Mucosa of descending colon (tissue), 3 donors: ENCODE data around the gene RNASE8. TPM values are rescaled to one million over a fixed set of nuclear protein-coding genes. Genes with fewer than 3 reads are reported as not detected.

Experiments used
- ATAC-seq: fragments of 200-7000 bp; cut with Tn5 transposase; one replicate; pipeline ENCODE4 v1.9.1; 2020; ENCODE audit warnings: mild to moderate bottlenecking, moderate library complexity
- DNase-seq, 3 donors: peaks; one replicate each; pipeline ENCODE4 v3.0.0-alpha.2; 2020
- H3K36me3 ChIP-seq: fragments of 200-600 bp; one replicate; pipeline ENCODE4 v1.8.0; 2021; ENCODE audit warnings: low read depth, mild to moderate bottlenecking
- H3K4me1 ChIP-seq: fragments of 200-600 bp; one replicate; pipeline ENCODE4 v1.8.0; 2021; ENCODE audit warnings: low read depth, mild to moderate bottlenecking
- H3K4me3 ChIP-seq: fragments of 200-600 bp; one replicate; pipeline ENCODE4 v1.8.0; 2021; ENCODE audit warnings: mild to moderate bottlenecking
- H3K9me3 ChIP-seq: fragments of 200-600 bp; one replicate; pipeline ENCODE4 v1.8.0; 2021; ENCODE audit warnings: mild to moderate bottlenecking
- CTCF ChIP-seq: fragments of 200-600 bp; IDR thresholded peaks from one replicate; pipeline ENCODE4 v1.8.0; 2022; ENCODE audit warnings: antibody characterized with exemption, mild to moderate bottlenecking
- intact Hi-C, 2 donors: fragments of 100-400 bp; cut with DNase I in 1 of 2; cut with micrococcal nuclease in 1 of 2; formaldehyde crosslinking; loops; one replicate each; pipeline versions ENCODE4 v1.11.0 to v1.11.1; 2022; cut with DNase I, micrococcal nuclease
- total RNA-seq, 3 donors: library from RNA; stranded (reverse); fragmentation: NEBNext Ultra II Directional in 2 of 3; extraction: Animal tissue kit (Norgen Biotek cat#: 25700) in 2 of 3; gene quantifications; one replicate each; pipeline versions ENCODE4 v1.2.1 to v1.2.4, GENCODE V29; 2021 to 2023
- donor health status: DM: no; HTN: no; CAD: no; lungs with moderate emphysema.
- donor health status: DM: no; HTN: no; CAD: no.
- donor health status: DM: no; HTN: yes; CAD: no.

RNASE8 gene
- total RNA-seq, 3 donors from 2014 or later, result not detected

GRCh38 chr14:21078726-21079125 is 21.1 kb downstream of the RNASE8 start:
- H3K4me1 ChIP-seq, result no peaks in the 10 kb centered on the region
- no peak for TF ChIP-seq CTCF
- peaks cover 6% of the 10 kb centered on the region for H3K36me3 ChIP-seq
- no peak overlapping the region for H3K4me3 ChIP-seq
- no peaks in the 10 kb centered on the region for H3K9me3 ChIP-seq
- ATAC-seq, result no peak
- no peak for DNase-seq
- intact Hi-C loops, result no loop called here

GRCh38 chr14:21081521-21082142 is 24.0 kb downstream of the RNASE8 start:
- intact Hi-C loops, result no loop called here
- H3K4me3 ChIP-seq, result no peak overlapping the region
- H3K4me1 ChIP-seq, result no peaks in the 10 kb centered on the region
- H3K9me3 ChIP-seq, result no peaks in the 10 kb centered on the region
- no peak for TF ChIP-seq CTCF
- ATAC-seq, result no peak
- peaks cover 6% of the 10 kb centered on the region for H3K36me3 ChIP-seq
- no peak for DNase-seq

- no peak for TF ChIP-seq CTCF
- peaks cover 6% of the 10 kb centered on the region for H3K36me3 ChIP-seq
Observed at GRCh38 chr14:21083565-21084325, 26.1 kb downstream of the RNASE8 start.

GRCh38 chr14:21084396-21084795 is 26.8 kb downstream of the RNASE8 start:
- intact Hi-C loops, result no loop called here
- peaks cover 6% of the 10 kb centered on the region for H3K36me3 ChIP-seq

More at GRCh38 chr14:21083565-21084325, 26.1 kb downstream of the RNASE8 start:
- intact Hi-C loops, result no loop called here
- Histone ChIP-seq H3K4me1 (peaks cover 2% of the 10 kb centered on the region), H3K4me3 (no peak overlapping the region), H3K9me3 (no peaks in the 10 kb centered on the region)
- DNase-seq, result no peak
- no peak for ATAC-seq

More at GRCh38 chr14:21084396-21084795, 26.8 kb downstream of the RNASE8 start:
- Histone ChIP-seq H3K4me1 (peaks cover 8% of the 10 kb centered on the region), H3K4me3 (no peak overlapping the region), H3K9me3 (no peaks in the 10 kb centered on the region)
- TF ChIP-seq CTCF, result no peak
- no peak for ATAC-seq
- no peak for DNase-seq
